Limb (tissue), 2 donors: ENCODE data around the gene CD79A.

Experiments
- DNase-seq, 2 donors: peaks; one replicate each; pipeline ENCODE4 v3.0.0-alpha.2; 2016; ENCODE audit errors: extremely low spot score in 2 of 2

Gene CD79A

DNA sequence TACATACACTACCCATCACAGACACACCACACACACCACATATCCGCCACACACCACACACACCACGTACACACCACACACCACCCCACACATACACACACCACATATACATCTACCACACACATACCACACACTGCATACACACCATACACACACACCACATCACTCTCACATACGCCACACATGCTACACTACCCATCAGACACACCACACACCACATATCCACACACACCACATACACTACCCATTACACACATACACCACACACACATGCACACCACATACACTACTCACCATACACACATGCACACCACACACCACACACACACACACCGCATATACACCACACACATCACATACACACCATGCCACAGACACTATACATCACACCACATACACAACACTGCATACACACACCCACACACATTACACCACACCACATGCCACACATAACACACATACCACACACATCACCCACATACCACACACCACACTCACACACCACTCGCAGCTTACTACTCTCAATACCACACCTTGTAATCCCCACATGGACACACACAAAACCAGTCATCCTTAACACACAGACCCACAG, 41.7 kb downstream of the CD79A start:
- DNase-seq, result no peak

- no peak for DNase-seq
Observed at GRCh38 chr19:41919948-41920712, 43.1 kb downstream of the CD79A start.

DNA sequence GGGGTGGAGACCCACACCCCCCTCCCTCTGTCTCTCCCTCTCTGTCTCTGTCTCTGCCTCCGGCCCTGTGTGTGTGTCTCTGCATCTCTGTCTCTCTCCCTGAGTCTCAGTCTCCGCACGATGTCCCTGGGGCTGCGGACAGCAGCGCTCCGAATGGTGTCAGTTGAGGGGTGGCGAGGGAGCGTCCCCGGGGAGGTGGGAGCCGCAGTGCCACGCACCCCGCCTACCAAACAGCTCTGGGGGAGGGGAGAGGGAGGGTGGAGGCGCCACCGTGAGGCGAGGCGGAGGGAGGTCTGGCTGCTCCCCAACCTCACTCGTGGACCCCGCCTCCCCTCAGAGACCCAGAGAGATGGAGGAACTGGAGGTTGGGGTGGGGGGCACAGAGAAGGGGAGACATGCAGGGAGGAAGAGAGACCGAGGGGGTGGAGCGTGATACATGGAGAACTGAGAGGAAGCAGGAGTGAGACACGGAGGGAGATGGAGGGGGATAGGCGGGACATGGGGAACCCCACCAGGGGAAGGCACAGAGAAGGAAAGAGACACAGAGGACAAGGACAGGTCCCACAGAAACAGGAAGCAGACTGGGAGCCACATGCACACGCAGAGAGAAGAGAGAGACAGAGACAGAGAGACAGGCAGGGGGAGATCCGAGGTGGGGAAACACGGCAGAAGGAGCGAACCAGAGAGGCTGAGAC, 44.0 kb downstream of the CD79A start:
- DNase-seq, result no peak

DNA sequence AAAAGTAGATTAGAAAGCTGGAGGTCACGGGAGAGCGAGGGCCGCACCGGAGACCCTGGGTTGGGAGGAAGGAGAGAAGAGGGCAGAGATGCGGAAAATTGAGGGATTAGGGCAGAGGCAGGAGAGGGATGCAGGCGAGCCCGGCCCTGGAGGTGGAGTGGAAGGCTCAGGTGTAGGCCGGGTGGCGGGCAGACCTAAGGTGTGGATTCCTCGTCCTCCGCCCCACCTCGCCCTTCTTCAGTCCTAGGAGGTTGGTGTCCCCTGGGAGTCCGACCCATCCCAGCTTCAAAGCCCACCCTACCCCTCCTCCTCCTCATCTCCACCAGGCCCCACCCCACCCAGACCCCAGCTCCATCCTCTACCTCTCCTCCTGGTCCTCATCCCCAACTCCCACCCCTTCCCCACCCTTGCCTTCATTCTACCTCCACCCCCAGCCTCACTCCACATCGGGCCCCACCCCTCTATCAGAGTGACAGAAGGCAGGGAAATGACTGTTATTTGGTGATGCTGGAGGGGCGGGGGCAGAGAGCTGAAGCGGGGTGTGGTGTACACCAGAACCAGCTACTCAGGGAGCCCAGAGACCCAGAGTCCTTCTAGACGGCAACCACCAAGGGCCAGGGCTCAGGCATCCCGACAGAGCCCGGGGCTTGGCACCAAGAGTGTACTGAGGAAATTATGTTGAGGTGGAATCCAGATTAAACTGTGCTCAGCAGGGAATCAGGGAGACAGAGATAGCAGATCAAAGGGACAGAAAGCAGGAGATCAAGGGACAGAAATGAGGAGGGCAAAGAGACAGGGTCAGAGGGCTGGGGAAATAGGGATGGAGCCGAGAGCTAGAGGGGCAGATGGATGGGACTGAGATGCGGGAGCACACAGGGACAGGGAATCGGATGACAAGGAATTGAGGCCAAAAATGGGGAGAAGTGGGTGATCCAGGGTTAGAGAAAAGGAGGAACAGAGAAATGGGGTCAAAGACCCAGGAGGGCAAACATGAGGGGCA, 44.8 kb downstream of the CD79A start:
- DNase-seq, result no peak

- DNase-seq, result no peak
Observed at GRCh38 chr19:41922585-41922984, 45.5 kb downstream of the CD79A start.

DNA sequence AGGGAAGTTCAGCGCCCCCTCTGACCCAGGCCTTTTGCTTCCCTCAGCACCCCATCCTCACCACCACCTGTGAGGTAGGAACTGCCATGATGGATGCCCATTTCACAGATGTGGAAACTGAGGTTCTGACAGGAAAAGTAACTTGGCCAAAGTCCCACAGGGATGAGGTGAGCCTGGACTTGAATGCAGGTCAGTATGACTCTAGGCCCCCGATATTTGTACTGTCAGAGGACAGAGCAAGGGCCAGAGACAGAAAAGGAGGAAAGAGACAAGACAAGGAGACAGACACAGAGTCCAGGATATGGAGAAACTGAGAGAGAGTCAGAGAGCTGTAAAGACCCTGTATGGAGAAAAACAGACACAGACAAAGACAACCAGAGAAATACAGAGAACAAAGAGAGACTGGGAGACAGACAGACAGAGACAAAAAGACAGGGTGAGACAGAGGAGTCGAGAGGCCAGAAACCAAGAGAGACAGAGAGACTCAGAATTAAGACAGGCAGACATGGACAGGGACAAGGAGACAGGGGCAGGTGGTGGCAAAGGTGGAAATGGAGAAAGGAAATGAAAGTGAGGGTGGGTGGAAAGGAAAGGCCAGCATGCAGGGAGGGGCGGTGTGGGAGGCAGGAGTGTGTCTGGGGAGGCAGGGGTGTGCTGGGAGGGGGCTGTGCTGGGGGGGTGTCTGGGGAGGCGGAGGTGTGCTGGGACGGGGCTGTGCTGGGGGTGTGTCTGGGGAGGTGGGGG, 46.1 kb downstream of the CD79A start:
- DNase-seq, result no peak

GRCh38 chr19:41924151-41925145, 47.4 kb downstream of the CD79A start:
- DNase-seq, result no peak

- DNase-seq, result no peak
Observed at GRCh38 chr19:41925208-41926003, 48.3 kb downstream of the CD79A start.

DNA sequence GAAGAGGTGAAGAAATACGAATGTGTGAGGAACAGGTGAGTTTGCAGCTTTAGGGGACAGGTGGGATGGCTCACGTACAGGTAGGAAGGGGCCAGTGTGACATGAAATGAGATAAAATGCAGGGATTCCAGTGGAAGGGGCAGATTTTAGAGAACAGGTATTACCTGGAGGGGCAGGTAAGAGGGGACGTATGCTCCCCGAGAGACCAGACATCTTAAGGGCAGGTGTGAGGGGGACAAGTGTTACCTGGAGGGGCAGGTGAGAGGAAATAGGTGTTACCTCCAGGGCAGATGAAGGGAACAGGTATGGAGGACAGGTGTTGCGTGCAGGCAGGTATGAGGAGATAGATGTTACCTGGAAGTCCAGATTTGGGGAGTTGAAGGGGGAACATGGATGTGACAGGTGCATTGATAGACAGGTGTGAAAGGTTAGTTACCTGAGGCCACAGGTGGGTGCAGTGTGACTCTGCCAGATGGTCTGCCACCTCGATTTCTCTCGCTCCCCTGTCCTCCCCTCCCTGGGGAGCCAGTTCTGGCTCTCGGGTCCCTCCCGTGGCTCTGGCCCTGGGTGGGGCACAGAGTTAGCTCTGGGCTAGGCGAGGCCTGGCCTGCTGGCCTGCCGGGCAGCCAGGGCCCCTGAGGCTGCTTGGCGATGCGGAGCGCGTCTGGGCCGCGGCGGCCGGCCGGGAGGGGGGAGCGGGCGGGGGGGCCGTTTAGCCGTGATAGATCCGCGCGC, 49.1 kb downstream of the CD79A start:
- DNase-seq, result no peak

- no peak for DNase-seq
Observed at GRCh38 chr19:41926763-41927496, 49.9 kb downstream of the CD79A start.

DNA sequence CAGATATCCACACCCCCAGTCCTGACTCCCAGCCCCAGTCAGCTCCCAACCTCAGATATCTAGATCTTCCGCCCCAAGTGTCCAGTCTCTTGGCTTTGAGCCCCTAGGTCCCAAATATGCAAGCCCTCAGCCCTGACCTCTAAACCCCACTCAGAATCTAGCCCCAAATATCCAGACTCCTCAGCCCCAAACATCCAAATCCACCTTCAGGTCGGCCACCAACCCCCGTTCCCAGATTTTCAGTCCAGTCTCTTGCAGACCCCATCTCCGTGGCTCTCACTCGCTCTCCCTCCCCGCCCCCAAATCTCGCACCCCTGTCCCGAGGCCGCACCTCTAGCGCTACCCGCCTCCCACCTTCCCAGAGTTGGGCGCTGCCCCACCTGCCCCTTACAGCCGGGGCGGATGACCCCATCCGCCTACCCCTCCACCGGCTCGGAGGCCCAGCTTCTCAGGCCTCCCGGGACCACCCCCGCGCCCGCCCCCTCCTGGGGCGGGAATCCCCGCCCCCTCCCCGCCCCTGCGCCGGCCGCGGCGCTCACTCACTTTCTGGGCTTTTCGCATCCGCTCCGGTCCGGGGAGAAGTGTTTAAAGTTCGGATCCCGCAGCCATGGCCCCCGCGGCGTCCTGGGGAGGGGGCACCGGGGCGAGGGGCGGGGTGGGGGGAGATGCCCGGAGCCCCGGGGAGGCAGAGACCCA, 50.6 kb downstream of the CD79A start:
- DNase-seq, result no peak

GRCh38 chr19:41928221-41928683, 51.2 kb downstream of the CD79A start, which contains the start of gene ERFL:
Gene ERFL, minus strand, starts transcription at chr19:41928449. Its CDS starts 15,530 bp downstream, at chr19:41912919.
- no peak for DNase-seq

DNA sequence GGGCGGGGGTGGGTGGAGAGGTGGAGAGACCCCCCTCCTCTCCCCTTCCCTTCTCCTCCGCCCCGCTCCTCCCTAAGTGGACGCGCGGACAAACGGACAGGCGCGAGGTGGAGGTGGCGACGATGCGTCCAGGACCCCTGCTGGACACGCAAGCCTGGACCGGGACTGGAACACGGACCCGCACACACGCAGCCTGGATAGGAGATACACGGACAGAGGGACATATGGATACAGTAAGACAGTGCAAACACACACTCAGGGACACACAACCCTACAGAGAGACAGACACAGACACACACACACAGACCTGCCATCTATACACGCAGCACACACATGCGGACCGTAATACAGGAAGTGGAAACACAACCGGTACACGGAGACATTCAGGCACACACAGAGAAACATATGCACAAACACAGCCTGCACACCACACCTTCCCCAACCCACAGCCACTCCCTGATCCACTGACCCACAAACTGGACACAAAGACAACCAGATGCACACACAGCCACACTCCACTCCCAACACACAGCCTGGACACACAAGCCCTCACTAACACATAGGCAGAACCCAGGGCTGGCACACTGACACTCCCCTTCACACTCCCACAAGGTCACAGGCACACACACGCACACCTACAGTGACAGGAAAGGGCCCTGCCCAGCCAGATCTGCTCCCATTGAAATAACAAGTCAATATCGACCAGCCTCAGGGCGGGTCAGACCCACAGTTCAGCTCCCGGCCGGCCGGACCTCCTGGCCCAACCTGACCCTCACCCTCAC, 51.9 kb downstream of the CD79A start:
- no peak for DNase-seq

- no peak for DNase-seq
Observed at GRCh38 chr19:41929536-41930071, 52.5 kb downstream of the CD79A start.

DNA sequence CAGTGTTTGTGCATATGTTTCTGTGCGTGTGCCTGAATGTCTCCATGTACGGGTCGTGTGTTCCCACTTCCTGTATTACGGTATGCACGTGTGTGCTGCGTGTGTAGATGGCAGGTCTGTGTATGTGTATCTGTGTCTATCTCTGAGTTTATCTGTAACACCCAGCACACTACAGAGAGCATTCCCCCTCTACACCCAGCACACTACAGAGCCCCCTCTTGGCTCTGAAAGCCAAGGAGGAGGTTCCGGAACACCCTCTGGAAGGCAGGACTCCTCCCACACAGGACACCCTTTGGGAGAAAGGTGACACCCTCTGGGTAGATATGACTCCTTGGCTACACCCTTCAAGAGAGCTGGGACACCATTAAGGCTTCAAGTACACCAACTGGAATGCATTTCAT, 53.2 kb downstream of the CD79A start:
- no peak for DNase-seq
